Lower leg skin (tissue), 3 donors: Measurements from ENCODE around the gene GRID2.

Source experiments
- CTCF ChIP-seq, 3 donors: fragments of 450-650 bp; IDR thresholded peaks; one replicate each; pipeline ENCODE4 v1.5.1; 2016; ENCODE audit warnings: antibody characterized with exemption in 3 of 3, mild to moderate bottlenecking in 3 of 3, moderate library complexity in 2 of 3
- POLR2A ChIP-seq, 2 donors: fragments of 450-650 bp; IDR thresholded peaks; one replicate each; pipeline ENCODE4 v1.6.1; 2016 to 2017; ENCODE audit warnings: antibody characterized with exemption in 2 of 2, mild to moderate bottlenecking in 1 of 2, moderate library complexity in 1 of 2

- TF ChIP-seq CTCF (IDR thresholded peaks at IDR 0.05) = no peak
- no peak for TF ChIP-seq POLR2A (IDR thresholded peaks at IDR 0.05)
These were observed 1142.3 kb downstream of the GRID2 start for GRCh38 chr4:93446038-93446437.
